ENCODE data around the gene LGI1.

Gene LGI1

DNA sequence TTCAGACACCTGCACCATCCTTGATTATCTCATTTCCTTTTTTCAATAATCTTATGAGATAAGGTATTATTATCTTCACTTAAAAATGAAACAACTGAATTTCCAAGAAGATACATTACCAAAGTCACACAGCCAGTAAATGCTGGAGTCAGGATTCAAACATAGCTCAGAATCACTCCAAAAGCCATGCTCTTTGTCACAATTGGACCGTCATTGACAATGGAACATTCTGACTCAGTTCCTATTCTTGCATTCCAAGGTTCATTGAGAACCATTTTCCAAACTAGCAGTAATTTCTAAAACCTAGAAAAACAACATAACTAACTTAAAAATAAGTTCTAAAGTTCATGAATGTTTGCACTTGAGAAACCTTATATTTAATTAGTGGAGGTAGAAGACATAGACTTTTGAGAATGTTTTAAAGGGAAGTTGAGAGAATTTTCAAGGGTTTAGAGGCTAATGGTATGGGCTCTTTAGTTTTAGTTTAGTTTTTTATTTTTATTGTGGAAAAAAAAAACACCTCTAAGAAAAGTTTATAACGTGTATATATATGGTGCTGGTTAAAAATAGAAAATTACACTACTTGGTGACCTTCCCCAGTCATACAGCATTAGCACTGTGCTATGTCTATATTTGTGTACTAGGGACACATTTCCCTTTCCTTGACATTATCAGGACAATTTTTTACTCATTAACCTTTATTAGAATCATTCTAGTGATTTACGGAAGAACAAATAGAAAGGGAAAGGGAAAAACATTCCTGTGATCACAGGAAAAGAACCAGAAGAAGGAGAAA lies 30.9 kb downstream of the LGI1 start:
- no peak for DNase-seq (ENCODE audit: low read depth)
- no peak overlapping the region for H3K4me3 ChIP-seq (ENCODE audit: control insufficient read depth, low read depth, low read length)
- TF ChIP-seq, protein P1, sequence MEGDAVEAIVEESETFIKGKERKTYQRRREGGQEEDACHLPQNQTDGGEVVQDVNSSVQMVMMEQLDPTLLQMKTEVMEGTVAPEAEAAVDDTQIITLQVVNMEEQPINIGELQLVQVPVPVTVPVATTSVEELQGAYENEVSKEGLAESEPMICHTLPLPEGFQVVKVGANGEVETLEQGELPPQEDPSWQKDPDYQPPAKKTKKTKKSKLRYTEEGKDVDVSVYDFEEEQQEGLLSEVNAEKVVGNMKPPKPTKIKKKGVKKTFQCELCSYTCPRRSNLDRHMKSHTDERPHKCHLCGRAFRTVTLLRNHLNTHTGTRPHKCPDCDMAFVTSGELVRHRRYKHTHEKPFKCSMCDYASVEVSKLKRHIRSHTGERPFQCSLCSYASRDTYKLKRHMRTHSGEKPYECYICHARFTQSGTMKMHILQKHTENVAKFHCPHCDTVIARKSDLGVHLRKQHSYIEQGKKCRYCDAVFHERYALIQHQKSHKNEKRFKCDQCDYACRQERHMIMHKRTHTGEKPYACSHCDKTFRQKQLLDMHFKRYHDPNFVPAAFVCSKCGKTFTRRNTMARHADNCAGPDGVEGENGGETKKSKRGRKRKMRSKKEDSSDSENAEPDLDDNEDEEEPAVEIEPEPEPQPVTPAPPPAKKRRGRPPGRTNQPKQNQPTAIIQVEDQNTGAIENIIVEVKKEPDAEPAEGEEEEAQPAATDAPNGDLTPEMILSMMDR (conservative IDR thresholded peaks at IDR 0.05; ENCODE audit: control insufficient read depth, insufficient read depth, low read depth, low read length): no peak

DNA sequence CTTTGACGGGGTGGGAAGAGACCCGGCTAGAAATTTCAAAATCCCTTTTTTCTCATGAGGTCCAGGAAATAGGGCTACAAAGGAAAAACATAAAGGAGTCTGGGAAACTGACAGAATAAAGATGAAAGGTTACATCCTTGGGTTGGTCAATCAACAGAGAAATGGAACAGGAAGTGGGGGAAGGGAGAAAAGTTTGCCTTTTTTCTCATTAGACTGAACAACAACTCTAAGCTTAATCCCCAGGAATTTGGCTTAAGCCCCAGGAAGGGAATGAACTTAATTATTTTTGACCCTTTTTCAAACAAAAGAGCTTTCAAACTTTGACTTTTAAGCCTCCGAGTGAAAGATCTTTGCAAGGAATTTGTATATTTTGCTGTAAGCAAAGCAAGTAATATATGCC lies 32.7 kb downstream of the LGI1 start:
- no peak overlapping the region for H3K4me3 ChIP-seq (ENCODE audit: control insufficient read depth, low read depth, low read length)
- TF ChIP-seq, protein P1 (conservative IDR thresholded peaks at IDR 0.05; ENCODE audit: control insufficient read depth, insufficient read depth, low read depth, low read length): no peak
- no peak for DNase-seq (ENCODE audit: low read depth)

DNA sequence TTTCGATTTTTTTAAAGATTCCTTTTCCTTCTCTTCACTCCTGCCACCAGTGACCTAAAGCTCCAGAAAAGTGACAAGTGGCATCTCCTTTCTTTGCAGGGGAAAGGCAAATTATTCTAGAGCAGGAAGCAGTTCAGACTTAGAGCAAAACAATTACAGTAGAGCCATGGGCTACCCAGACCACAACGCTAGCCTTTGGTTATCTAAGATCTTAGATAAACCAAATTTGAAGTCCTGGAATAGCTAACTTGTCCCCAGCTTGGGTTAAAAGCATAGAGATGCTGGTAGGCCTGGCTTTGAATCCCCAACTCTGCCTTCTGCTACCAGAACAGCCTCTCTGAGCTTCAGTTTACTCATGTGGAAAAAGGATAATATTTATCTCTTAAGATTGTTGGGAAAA lies 38.4 kb downstream of the LGI1 start:
- TF ChIP-seq, protein P1 (conservative IDR thresholded peaks at IDR 0.05; ENCODE audit: control insufficient read depth, insufficient read depth, low read depth, low read length): no peak
- H3K4me3 ChIP-seq (ENCODE audit: control insufficient read depth, low read depth, low read length): no peak overlapping the region
- no peak for DNase-seq (ENCODE audit: low read depth)

DNA sequence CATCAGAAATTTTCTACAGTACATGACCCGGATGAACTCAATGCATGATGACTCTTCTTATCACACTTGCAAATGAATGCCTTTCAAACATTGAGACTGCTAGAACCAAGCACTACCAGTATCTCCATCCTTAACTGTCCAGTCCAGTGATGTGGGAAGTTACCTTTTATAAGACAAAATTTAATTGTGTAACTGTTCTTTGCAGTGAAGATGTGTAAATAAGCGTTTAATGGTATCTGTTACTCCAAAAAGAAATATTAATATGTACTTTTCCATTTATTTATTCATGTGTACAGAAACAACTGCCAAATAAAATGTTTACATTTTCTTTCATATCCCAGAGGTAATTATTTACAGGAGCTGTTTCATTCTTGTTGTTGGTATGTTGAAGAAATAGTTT lies 40.1 kb downstream of the LGI1 start:
- H3K4me3 ChIP-seq (ENCODE audit: control insufficient read depth, low read depth, low read length): no peak overlapping the region
- no peak for DNase-seq (ENCODE audit: low read depth)
- TF ChIP-seq, protein P1 (conservative IDR thresholded peaks at IDR 0.05; ENCODE audit: control insufficient read depth, insufficient read depth, low read depth, low read length): no peak

DNA sequence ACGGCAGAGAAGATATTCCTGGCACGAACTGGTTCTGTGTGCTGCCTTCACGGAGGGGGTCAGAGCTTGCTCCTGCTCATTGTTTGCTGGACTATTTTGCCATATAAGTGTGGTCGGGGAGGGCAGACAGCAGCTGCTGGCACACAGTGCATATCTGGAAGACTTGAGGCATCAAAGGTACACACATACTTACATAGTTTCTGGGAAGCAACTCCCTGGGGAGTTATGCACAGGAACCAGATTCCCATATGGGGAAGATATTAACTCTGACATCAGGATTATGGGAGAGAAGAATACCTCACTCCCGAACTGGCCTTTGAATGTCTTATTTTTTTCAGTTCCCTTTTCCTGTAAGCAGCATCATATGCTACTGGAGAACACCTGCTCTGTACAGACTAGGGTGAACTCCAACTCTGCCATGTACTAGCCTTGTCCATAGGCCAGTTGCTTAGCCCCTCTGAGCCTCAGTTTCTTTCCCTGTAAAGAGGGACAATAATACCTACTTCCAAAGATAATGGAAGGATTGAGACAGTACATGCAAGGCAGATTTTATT lies 41.5 kb downstream of the LGI1 start:
- DNase-seq (ENCODE audit: low read depth): no peak
- no peak overlapping the region for H3K4me3 ChIP-seq (ENCODE audit: control insufficient read depth, low read depth, low read length)
- TF ChIP-seq, protein P1 (conservative IDR thresholded peaks at IDR 0.05; ENCODE audit: control insufficient read depth, insufficient read depth, low read depth, low read length): no peak

DNA sequence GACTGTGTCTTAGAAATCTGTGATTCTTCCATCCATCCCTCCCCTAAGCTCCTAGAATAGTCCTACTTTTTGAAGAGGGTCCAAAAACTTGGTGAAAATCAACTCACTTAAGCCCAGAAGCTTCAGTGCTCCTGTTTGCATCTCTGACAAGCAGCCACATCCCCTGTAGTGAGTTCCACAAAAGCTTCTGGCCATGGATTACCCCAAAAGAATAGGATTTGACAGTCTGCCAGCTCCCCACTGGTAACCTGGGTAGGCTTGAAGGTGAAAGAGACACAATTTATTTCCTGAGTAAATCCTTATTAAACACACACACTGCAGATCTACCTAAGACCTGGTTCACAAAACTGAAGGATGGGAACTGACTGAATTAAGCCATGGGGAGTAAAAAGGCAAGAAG lies 46.5 kb downstream of the LGI1 start:
- DNase-seq (ENCODE audit: low read depth): no peak
- no peak overlapping the region for H3K4me3 ChIP-seq (ENCODE audit: control insufficient read depth, low read depth, low read length)
- TF ChIP-seq, protein P1 (conservative IDR thresholded peaks at IDR 0.05; ENCODE audit: control insufficient read depth, insufficient read depth, low read depth, low read length): no peak

All from fibroblast of mammary gland (primary cell).